Choroid plexus epithelial cell (primary cell): ENCODE results near the gene TMEM181.
A peak's percentile ranks its signal among the peaks of the same experiment; 100 is the strongest.
"Not testable (repeated sequence)": the region's sequence is repeated elsewhere in the genome, so short reads cannot be mapped to it uniquely, and the experiment has no call there.

Source experiments
- DNase-seq: peaks from one replicate; pipeline ENCODE4 v3.0.0-alpha.2; 2010; ENCODE audit warnings: low read depth
- H3K4me3 ChIP-seq: 2 replicates; pipeline ENCODE4 v1.5.1; 2011; ENCODE audit warnings: low read depth, mild to moderate bottlenecking, control low read depth, low read length, moderate library complexity
- CTCF ChIP-seq: conservative IDR thresholded peaks from 2 replicates; pipeline ENCODE4 v1.5.1; 2011; ENCODE audit warnings: low read depth, mild to moderate bottlenecking, control low read depth, inconsistent platforms, low read length, moderate library complexity

The TMEM181 gene

GRCh38 chr6:158665332-158665731, 105.4 kb downstream of the TMEM181 start:
- DNase-seq = no peak

DNA sequence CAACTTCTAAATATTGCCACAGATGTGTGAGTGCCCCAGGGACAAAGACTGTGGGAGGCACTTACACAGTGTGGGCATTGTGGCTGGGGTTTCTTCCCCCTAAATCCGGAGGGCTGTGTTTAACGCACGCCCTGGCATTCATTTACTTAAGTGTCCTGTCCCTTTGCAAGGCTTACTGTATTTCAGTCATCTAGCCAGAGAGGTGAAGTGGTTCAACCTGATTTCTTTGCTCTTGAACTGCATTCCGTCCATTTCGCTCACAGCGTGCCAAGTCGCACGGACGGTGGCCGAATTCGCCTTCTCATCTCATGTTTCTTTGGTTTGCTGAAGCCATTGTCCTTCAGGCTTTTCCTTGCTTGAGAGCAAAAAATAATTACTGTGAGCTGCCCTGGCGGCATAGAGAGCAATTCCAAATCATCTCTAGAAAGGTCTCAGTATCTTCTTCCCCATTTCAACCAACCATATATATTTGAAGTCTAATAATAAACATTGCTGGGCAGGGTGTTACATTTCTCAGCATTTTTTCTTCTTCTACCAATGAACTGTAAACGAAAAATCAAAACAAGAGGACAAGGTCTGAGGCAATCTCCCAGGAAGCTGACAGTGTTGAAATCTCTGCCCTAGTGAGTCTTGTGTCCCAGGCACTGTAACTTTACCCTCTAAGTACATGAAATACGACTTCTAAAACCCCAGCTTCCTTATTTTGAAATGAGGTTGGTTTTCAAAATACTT, 106.9 kb downstream of the TMEM181 start:
- H3K4me3 ChIP-seq = no peak overlapping the region
- TF ChIP-seq CTCF = no peak
- peak; percentile 96 for DNase-seq

More at GRCh38 chr6:158665332-158665731, 105.4 kb downstream of the TMEM181 start:
- no peak for TF ChIP-seq CTCF
- H3K4me3 ChIP-seq = no peak overlapping the region

DNA sequence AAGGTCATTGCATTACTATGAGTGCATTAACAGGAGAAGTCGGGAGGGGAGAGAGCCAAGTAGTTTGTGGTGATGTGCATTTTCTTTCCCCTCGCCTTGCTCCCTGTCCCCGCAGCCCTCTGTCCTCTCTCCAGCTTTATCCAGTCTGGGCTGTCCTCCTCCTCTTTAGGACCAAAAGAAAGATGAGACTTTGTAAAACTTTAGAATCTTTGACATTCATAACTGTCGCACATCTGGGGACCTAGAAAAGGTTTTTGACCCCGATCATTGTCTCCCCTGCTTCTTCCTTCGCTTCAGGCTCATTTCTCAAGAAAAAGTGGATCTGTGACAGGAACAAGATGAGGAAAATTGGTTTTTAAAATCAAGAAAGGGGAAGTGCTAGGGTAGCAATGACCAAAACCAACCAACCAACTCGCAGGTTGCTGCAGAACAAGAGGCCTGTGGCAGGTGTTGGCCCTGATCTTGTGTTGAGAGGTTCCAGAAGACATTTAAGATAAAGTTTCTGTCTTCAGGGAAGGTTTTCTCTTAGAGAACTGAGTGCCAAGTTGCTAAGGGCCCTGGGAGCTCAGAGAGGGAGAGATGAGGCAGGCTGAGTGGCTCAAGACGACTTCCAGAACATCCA, 107.6 kb downstream of the TMEM181 start:
- no peak for DNase-seq
- no peak overlapping the region for H3K4me3 ChIP-seq
- no peak for TF ChIP-seq CTCF

GRCh38 chr6:158668707-158669103, 108.8 kb downstream of the TMEM181 start:
- H3K4me3 ChIP-seq = no peak overlapping the region
- no peak for TF ChIP-seq CTCF
- DNase-seq = no peak

GRCh38 chr6:158669145-158670035, 109.5 kb downstream of the TMEM181 start:
- no peak for TF ChIP-seq CTCF
- DNase-seq = peak; percentile 41

DNA sequence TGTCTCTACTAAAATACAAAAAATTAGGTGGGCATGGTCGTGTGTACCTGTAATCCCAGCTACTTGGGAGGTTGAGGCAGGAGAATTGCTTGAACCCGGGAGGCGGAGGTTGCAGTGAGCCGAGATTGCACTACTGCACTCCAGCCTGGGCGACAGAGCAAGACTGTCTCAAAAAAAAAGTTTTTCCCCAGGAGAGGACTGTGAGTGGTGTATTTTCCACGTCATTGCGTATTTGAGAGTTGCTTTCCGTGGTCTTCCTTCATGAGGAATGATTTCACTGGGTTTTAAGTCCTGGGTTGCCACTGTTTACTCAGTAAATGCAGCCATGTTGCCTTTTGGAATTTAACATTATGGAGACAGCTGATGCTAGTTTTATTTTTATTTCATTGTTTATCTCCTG, 112.2 kb downstream of the TMEM181 start:
- DNase-seq, H3K4me3 ChIP-seq: not testable (repeated sequence)

More at GRCh38 chr6:158669145-158670035, 109.5 kb downstream of the TMEM181 start:
- H3K4me3 ChIP-seq = no peak overlapping the region

DNA sequence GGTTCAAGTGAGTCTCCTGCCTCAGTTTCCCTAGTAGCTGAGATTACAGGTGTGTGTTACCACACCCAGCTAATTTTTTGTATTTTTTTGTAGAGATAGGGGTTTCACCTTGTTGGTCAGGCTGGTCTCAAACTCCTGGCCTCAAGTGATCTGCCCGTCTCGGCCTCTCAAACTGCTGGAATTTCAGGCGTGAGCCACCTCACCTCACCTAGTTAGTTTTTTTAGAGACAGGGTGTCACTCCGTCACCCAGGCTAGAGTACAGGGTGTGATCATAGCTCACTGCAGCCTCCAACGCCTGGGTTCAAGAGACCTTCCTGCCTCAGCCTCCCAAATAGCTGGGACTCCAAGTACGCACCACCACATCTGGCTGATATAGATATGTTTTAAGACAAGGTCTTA, 112.8 kb downstream of the TMEM181 start:
- TF ChIP-seq CTCF = no peak
- DNase-seq = no peak

More for the DNA sequence above, 112.8 kb downstream of the TMEM181 start:
- H3K4me3 ChIP-seq = no peak overlapping the region
